GM21529 (cell line): ENCODE measurements around the gene PUS3.
A peak's percentile ranks its signal among the peaks of the same experiment; 100 is the strongest.
"Not testable (repeated sequence)": the region's sequence is repeated elsewhere in the genome, so short reads cannot be mapped to it uniquely, and the experiment has no call there.

Experiments
- ATAC-seq: cut with Tn5 transposase; IDR thresholded peaks from one replicate; pipeline ENCODE4 v1.9.1; 2021; ENCODE audit not compliant: unreplicated experiment

Gene PUS3

GRCh38 chr11:125922156-125922555 is 19.1 kb upstream of the PUS3 start:
- no peak for ATAC-seq

- no peak for ATAC-seq
Observed at GRCh38 chr11:125921042-125921441, 18.0 kb upstream of the PUS3 start.

- no peak for ATAC-seq
Observed at GRCh38 chr11:125918140-125918840, 15.3 kb upstream of the PUS3 start.

DNA sequence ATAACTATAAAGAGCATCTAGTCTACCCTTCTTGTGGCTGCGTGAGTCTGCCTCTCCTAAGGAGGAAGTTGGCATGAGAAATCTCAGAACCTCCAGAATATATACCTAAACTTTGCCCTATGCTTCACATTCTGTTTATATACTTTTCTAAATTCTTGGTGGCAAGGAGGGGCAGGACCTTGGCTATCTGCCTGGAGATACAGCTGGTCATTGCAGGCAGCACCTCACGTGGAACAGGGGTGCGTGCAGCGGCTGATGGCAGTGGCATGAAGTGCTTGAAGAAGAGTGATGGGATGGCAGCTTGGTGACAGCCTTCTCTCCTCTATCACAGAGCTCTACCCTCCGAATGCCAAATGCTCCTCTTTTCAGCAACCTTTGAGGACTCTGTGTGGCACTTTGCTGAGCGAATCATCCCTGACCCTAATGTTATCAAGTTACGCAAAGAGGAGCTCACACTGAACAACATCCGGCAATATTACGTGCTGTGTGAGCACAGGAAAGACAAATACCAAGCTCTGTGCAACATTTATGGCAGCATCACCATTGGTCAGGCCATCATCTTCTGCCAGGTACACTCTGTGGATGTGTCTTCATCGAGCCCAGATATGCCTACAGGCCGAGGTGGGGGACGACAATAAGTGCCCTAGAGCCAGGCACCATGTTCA is 13.8 kb upstream of the PUS3 start:
- ATAC-seq, result no peak

DNA sequence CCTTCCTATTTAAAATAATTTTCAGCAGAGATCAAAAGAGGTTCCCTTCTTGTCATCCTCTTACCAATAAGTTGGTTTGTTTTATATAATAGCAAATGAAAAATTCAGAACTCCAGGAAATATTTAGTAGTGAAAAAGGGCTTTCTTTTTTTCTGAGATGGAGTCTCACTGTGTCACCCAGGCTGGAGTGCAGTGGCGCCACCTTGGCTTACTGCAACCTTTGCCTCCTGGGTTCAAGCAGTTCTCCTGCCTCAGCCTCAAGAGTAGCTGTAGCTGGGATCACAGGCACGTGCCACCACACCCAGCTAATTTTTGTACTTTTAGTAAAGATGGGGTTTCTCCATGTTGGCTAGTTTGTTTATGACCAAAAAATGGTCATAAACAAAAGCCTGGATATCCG is 11.6 kb upstream of the PUS3 start:
- ATAC-seq, result not testable (repeated sequence)

GRCh38 chr11:125910226-125910849 is 7.3 kb upstream of the PUS3 start:
- no peak for ATAC-seq

- ATAC-seq, result no peak
Observed at GRCh38 chr11:125904678-125905077, 1.7 kb upstream of the PUS3 start.

DNA sequence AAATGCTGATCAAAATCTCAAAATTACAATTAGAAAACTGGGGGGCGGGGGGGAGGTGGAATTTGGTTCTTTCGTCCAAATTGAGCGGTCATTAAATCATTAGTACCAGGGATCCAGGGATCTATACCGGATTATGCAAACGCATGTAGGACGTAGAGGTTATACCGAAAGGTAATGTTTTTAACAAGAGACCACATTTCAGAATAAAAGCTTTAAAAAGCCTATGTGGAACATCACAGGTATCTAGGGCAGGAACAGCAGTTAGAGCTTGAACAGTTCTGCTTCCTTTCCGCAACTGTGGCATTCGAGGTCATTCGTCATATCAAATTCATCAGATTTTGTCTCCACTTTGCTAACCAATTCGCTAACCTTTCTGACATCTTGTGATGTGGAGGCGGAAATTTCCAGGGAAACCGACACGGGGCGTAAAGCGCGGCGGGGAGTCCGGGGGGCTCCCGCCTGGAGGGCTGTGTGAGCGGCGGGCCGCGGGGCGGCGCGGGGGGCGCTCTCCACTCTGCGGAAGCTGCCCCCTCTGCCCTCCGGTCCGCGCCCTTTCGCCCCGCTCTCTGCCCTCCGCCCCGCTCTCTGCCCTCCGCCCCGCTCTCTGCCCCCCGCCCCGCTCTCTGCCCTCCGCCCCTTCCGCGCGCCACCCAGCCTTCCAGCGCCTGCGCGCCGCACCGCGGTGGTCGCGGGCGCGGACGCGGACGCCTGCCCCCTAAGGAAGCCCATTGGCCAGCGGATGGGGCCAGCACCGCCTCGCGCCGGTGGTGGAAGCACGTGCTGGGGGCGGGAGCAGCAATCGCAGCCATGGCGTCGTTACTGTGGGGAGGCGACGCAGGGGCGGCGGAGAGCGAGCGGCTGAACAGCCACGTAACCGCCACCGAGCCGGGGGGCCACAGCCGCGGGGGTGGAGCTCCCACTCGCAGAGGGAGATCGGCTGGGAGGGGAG is 979 bp upstream of the PUS3 start, which contains the start of gene DDX25:
TSS of gene DDX25 (plus strand) at position 798 of the 949 bp plus-strand sequence. CDS start at position 808, 10 bp downstream.
- no peak for ATAC-seq

GRCh38 chr11:125902277-125902926 is 604 bp downstream of the PUS3 start:
- ATAC-seq, result no peak

- no peak for ATAC-seq
Observed at GRCh38 chr11:125901872-125902271, 1.1 kb downstream of the PUS3 start.

- ATAC-seq, result no peak
Observed at GRCh38 chr11:125892994-125893393, 10.0 kb downstream of the PUS3 start.

DNA sequence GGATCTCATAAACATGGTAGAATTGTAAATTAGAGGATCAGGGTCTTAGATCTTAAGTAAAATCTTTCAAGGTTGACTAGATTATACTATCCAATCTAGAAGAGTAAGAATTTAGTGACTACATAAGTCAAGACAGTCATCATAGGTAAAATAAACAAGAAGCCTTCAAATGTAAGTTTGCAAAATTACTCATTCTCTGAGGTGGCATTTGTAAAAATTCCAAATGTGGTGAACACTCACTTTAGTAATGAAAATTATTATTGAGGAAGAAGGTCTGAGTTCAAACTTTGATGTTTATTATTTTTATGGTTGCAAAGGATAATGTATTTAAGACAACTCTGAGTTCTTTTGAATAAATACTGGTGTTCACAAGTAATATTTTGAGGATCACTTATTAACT is 10.9 kb downstream of the PUS3 start:
- no peak for ATAC-seq

DNA sequence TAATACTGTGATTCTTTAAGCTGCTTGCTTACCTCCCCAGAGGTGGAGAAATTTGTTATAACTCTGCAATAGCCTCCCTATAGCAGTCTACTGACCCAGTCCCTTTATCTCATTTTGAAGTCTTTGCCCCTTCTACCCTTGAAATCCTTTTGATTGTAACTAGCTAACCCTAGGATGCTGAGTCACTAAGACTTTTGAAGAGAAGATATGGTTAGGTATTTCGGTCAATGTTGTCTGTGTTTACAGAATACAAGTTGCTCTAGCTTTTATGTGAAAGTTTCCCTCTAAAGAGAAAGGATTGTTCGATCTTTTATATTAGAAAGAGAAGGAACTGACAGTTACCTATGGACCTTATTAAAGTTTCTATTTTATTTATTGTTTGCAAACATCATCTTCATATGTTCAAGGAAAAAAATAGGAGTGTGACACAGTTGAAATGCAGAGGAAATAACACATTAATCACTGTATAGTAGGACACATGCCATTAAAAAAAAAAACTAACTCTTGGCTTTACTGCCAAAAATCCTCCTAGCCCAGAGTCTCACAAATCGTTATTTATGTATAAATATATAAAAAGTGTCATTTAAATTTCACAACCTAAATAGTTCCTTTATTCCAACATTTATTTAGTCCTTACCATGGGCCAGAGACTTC is 12.4 kb downstream of the PUS3 start:
- no peak for ATAC-seq

DNA sequence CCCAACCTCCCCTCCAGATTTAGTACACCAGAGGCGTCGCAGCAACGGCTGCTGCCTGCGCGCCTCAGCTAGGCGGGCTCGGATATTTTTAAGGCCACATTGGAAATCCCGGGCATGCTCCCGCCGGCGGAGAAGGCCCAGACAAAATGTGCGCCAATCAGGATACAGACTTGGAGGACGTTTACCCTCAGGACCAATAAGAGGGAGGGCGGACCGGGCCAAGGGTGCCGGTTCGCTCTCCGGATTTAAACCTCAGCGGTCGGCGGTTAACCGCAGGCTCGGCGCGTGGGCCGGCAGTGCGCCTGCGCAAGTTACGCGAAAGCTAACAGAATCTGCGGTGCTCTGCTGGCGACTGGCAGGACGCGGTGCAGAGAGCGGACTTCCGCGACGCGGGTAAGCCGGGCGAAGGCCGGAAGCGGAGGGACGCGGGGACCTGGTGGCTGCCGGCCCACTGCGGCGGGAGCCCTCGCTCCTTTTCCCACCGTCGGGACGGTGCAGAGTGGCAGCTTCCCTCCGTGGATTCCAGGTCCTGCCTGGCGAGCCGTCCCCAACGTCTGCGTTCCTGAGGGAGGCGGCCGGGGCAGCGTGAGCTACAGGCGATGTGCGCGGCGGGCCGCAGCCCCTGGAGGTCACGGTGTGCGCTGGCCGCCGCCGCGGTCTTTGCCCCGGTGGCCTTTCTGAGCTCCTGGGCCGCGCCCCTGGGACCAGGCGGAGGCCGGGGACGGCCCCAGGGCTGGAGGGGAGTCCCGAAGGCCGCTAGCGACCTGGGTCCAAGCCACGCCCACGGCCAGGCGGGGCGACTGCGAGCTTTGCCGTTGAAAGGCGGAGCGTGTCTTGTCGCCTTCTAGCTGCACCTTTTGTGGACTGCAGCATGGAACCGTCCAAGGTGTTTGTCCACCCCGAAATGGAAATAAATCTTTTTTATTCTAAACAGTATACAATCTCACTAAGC is 15.4 kb downstream of the PUS3 start, which contains the start of gene HYLS1:
TSS of gene HYLS1 (plus strand) at position 296 of the 952 bp plus-strand sequence. CDS start 11,701 bp downstream, outside the sequence.
- peak; percentile 88 for ATAC-seq

- ATAC-seq, result peak; percentile 31
Observed at GRCh38 chr11:125886997-125887372, 16.0 kb downstream of the PUS3 start.

GRCh38 chr11:125883375-125883774 is 19.6 kb downstream of the PUS3 start:
- ATAC-seq, result no peak

GRCh38 chr11:125881291-125881690 is 21.7 kb downstream of the PUS3 start:
- no peak for ATAC-seq

DNA sequence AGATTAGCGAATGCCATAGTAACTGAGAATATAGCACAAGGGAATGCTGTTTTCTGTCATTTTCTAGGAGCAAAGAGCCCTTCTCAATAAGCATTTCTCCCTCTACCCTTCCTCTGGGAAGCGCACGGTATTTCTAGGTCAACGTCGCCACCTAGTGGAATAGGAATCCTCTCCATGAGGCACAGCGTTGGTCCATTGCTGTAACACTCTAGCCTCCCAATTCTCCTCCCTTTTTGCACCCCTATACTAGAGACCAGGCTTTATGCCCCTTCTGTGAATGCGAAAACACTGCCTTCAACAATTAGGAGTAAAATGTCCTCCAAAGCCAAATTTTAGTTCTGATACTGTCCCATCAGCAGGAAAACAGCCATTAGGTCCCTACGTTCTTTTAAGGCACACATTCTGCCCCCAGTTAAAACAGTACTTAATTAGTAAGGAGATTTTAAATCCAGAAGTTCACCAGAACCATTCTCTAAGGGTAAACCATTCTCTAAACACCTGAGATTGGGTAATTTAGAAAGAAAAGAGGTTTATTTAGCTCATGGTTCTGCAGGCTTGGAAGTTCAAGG is 28.4 kb downstream of the PUS3 start:
- no peak for ATAC-seq
